HG03025 (cell line): ENCODE data around the gene SLC6A3.

Source experiments
- ATAC-seq: cut with Tn5 transposase; IDR thresholded peaks from one replicate; pipeline ENCODE4 v1.9.1; 2021; ENCODE audit warnings: mild to moderate bottlenecking, moderate library complexity; ENCODE audit not compliant: unreplicated experiment, low FRiP score

Gene SLC6A3

DNA sequence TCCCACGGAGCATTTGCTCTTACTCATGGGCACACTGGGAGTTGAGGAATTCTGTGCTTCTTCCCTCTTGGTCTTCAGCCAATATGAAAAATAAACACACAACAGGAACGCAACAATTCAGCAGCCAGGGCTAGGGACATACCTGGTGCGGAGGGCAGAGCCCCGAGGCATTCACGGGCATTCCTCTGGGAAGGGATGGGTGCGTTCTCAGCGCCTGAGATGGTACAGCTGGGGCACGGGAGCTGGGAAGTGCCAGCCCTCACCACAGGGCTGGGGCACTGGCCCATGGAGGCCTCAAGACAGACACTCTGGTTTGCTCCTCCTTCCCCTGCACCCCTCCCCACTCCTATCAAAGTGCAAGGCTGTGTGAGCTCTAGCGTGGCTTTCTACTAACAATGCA lies 2.1 kb downstream of the SLC6A3 start:
- ATAC-seq = no peak

DNA sequence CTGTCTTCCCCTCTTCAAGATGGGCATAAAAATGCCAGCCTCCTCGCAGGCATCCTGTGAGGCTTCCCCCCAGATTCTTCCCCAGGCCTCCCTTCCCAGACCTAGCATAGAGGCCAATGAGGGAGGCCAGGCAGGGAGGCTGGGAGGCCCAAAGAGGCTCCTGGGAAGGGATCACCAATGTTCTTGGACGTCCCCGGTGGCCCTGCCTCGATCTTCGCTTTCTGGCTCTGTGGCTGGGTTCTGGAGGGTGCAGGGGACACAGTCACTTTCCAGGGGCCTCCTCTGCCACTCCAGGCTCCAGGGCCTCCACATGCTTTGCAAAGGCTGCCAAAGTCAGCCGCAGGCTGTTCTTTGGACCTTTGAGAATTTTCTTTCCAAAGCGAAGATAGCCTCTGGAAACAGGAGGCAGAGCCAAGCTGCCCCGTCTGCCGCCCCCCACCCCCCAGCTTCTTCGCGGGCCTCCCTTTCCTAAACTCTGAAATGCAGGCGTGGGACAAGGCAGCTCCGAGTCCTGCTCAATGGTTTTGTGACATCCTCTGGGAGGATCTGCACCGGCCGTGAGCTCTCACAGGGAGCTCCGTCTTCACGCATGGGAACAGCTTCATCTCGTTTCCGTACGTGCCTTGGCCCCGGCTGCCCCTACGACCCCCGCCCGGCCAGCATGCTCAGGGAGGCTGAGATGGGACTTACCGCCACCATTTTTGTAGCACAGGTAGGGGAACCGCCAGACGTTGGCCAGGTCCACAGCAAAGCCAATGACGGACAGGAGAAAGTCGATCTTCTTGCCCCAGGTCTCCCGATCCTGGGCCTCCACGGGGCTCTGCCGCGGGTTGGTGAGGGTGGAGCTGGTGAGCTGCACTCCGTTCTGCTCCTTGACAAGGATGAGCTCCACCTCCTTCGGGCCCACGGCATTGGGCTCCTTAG lies 2.8 kb downstream of the SLC6A3 start:
- no peak for ATAC-seq

DNA sequence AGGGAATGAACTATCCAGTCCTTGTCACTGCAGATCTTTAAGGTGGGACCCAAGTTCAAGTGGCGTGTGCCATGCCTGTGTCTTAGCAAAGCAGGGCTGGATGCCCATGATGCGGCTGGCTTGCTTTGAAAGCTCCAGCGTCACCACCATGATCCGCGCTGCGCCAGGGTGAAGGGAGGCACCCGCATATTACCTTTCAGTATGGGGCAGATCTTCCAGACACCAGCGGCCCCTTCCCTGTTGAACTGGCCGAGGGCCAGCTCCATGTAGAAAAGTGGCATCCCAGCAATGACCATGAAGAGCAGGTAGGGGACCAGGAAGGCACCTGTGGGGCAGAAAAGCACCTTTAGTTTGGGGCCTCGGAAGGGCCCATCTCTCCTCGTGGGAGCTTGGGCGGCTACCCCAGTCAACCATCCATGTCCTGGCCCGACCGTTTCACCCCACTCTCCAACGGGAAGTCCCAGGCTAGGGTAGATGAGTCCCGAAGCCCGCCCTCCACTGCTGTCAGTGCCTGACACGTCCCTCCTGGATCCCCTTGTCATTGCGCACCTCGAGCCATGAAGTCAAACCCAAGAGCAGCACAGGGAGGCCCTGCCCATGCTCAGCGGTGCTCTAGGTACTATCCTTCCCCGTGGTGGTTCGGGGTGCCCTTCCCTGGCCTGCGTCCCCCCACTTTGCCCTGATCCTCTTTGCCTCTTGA lies 3.9 kb downstream of the SLC6A3 start:
- no peak for ATAC-seq

DNA sequence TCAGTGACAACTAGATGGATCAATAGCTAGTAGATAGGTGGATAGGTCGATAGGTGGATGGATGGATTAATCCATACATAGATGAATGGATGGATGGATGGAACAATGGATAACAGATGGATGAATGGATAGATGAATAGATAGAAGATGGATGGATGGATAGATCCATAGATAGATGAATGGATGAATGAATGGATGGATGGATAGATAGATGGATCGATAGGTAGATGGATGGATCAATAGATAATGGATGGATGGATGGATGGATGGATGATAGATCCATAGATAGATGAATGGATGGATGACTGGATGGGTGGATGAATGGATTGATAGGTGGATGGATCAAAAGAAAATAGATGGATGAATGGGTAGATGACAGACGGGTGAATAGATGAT lies 5.1 kb downstream of the SLC6A3 start:
- no peak for ATAC-seq

DNA sequence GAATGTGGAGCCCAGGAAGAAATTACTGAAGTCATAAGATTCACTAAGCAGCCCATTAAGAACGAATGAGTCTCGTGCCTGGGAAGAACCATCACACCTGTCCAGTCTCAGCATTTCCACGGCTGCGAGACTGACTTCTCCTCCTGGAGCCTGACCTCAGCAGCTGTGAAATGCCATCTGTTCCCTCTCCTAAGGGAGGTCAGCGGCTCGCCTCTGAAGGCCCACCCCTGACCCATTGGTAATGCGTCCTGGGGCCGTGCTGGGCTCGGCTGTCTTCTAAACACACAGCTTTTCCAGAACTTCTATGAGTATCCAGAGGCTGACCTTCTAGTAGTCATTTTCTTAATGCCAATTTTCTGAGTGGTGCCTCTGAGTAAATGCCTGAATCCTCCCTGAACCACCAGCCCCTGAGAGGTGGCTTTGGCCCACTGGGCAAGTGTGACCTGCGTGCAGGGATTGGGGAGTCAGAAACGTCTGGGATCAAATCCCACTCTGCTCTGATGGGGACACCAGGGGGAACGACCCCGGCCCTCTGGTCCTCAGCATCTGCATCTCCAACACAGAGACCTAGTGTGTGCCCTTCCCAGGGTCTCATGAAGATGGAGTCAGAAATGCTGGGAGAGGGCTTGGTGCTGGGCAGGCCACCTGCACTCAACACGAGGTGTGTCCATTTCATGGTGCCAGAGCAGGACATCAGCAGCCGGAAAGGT lies 5.7 kb downstream of the SLC6A3 start:
- no peak for ATAC-seq

DNA sequence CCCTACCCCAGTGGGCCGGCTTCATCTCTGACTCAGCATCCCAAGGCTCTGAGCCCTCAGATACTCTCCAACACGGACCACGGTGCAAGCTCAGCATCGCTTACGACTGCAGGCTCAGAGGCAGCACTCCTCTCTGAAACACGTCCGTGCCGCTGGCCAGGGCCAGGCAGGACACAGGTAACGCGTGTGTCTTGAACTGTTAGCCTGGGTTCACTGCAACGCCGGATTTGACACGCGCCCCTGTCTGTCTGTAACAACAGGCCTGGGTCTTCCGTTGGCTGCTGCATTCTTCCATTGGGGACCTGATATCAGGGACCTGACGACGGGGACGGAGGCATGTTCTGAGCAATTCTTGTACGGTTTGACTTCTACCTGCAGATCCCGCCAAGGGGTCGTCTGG lies 6.4 kb downstream of the SLC6A3 start:
- no peak for ATAC-seq

DNA sequence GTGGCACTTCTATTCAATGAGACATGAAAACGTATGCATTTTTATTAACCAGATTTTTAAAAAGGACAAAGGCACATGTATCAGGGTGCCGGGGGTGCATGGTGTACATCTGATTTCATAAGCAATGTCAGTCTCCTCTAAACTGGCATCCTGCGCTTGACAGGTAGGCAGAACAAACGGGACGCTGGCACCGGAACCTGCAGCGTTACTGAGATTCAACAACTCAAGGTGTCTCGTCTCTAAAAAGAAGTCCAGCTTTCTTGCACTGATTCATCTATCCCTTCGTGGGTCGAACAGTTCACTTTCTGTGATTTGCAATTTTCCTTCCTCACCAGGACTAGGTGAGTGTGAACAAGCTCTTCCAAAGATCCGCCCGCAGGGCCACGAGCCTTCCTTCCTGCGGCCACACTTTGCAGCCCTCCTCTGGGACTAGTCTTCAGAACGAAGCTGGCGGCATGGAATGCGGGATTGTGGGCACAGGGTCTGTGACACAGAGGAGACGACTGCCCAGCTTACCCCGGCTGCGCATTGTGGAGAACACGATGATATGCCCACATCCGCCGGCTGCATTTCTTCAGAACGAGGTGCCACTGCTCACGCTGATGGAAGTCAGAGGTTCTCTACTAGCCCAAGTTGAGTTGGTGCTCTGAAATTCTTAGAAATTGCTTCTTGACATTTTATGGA lies 7.2 kb downstream of the SLC6A3 start:
- ATAC-seq = no peak

DNA sequence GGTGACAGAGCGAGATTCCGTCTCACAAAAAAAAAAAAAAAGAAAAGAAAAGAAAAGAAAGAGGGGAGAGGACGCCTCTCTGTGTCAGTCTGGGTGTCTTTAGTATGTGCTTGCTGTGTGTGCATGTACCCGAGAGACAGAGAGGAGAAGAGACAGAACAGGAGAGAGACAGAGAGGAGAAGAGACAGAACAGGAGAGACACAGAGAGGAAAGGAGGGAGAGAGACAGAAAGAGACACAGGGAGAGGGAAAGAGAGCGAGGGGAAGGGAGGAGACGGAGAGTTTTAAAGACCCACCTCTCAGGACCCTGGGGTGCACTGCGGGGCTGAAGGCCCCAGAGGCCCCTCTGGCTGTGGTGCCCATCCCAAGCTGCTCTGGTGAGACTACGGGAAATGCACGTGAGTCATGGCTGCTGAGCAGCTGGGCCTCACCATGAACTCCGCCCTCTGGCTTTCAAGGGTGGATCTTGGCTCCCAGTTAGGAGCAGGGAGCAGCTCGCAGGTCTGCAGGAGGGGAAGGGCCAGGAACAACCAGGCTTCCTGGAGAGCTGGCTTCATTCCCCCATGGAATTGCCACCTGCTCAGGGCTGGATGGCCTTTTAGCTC lies 7.9 kb downstream of the SLC6A3 start:
- ATAC-seq = no peak

DNA sequence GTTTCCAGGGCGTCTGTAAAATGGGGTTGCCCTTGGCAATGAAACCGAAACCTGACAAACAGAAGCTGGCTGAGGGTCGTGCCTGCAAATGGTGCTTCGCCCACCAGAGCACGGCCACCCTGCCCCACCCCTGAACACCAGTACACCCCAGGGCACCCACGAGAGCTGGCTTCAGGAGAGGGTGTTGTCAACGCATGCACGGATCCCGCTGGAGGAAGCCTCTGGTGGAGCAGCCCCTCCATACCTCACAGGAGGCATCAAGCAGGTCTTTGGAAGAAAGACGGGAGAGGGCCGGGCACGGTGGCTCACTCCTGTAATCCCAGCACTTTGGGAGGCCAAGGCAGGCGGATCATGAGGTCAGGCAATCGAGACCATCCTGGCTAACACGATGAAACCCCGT lies 8.6 kb downstream of the SLC6A3 start:
- ATAC-seq = no peak

DNA sequence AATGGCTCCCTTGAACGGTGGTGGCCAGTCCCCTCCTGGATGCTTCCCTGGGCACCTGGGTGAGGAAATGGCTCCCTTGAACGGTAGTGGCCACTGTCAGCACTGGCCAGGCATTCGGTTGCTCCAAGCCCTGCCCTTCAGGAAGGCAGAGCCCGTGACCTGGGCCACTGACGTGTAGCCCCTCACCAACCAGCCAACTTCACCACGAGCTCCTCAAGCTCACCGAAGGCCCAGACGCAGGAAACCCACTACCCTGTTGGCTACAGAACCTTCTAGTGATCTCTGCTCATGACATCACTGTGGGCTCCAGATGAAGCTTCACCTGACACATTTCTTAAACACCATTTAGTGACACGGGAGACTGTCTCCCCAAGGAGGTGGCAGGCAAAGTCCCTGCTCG lies 9.2 kb downstream of the SLC6A3 start:
- no peak for ATAC-seq

DNA sequence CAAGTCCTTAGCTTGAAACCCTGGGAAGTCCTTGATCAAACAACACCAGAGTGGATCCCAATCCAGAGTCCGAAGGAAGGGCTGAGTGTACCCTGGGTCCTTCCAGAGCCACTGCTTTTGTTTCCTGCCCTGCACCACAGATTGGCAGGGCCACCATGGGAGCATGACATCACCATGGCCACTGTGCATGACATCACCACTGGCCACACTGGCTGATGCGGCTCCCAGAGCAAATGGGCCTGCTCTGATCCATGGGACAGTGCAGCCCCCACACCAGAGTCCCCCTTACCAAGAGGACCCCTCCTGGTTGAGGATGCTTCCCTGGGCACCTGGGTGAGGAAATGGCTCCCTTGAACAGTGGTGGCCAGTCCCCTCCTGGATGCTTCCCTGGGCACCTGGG lies 9.9 kb downstream of the SLC6A3 start:
- ATAC-seq = no peak

DNA sequence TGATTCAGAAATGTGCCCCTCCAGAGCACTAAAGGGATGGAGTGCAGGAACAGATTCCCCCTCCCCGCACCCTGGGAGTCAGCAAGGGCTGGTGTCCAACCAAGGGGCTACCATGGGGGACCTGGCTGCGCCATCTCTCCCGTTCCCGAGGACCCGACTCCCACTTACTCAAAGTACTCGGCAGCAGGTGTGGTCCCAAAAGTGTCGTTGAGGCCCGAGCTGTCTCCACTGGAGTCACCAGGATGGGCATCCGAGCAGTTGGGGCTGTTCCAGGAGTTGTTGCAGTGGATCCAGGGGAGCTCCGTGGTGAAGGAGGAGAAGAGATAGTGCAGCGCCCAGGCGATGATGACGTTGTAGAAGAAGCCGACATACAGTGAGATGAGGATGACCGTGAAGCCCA lies 12.9 kb downstream of the SLC6A3 start:
- no peak for ATAC-seq

DNA sequence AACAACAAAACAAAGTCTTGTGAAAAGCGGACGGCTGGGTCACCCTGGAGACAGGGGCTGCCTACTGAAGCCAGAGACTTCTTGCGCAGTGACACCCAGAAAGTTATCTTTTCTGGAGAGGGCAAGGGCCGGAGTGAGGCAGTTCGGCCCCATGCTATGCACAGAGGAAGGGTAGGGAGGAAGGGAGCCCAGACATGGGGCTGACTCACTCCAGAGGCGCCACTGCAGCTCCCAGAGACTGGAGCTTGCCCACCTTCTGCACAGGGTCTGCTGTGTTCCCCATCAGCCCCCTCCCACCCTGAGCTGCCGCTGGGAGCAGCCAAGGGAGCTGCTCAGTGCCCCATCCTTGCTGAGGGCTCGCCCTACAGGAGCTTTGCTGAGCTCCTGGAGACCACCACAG lies 13.3 kb downstream of the SLC6A3 start:
- ATAC-seq = no peak

DNA sequence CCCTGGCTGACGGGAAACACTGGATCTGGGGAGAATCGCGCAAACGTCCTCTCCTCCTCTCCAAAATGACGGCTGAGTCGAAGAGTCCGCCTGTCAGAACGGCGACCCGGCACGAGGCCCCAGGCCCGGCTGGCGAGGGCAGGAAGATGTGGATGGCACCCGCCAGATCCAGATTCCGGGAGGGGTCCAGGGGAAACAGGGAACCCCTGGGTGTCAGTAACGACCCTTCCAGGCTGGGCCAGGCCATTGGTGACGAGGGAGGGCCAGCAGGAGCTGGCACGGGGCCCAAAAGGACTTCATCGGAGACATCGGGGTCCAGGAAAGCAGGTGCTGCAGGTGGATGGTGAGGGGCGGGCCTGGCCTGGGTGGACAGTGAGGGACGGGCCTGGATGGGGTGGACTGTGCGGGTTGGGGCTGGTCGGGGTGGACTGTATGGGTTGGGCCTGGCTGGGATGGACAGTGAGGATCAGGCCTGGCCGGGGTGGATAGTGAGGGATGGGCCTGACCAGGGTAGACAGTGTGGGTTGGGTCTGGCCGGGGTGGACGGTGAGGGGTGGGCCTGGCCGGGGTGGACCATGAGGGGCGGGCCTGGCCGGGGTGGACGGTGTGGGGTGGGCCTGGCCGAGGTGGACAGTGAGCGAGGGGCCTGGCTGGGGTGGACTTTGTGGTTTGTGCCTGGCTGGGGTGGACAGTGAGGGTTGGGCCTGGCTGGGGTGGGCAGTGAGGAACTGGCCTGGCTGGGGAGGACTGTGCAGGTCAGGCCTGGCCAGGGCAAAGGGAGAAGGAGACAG lies 14.0 kb downstream of the SLC6A3 start:
- ATAC-seq = no peak

DNA sequence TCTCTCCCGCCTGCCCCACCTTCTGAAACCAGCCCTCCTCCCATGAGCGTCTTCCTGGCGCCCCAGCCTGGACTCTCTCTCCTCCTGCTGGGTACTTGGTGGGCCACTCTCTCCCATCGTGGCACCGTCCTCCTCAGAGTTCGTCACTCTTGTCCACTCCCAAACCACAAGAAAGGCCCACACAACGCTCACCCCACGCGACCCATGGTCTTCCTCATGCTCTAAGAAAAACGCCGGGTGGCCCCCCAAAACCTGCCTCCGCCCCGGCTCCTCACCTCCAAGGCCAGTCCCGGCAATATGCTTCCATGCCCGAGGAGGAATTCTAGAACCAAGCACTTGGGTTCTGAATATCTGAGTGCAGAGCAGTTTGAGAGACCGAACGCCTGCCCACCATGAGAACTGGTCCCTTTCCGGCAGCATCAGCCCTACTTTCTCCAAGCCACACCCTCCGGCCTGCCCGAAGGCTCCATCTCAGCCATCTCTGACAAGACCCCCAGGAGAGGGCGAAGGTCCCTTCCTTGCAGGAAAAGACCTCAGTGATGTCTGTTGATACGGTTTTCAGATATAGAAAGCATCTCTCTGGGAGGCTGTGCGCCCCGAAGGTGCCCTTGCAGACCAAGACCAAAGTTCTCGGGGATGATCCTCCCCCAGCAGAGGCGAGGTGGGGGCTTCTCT lies 15.0 kb downstream of the SLC6A3 start:
- ATAC-seq = no peak

DNA sequence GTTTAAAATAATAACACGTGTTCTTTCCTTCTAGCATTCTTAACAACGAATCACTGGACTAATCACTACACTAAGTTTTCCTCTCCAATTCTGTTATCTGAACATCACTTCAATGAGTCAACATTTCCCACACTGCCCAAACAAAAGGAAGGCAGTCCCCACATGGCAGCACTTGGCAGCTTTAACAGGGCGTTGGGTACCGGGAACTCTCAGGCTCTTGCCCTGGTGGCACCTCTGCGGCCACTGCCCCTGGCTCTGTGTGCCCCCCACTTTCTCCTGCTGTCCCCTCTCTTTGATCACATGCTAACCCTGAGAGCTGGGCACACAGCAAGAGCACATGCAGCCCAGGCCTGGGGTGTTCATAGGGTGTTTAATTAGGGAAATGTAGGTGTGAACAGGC lies 15.7 kb downstream of the SLC6A3 start:
- ATAC-seq = no peak

DNA sequence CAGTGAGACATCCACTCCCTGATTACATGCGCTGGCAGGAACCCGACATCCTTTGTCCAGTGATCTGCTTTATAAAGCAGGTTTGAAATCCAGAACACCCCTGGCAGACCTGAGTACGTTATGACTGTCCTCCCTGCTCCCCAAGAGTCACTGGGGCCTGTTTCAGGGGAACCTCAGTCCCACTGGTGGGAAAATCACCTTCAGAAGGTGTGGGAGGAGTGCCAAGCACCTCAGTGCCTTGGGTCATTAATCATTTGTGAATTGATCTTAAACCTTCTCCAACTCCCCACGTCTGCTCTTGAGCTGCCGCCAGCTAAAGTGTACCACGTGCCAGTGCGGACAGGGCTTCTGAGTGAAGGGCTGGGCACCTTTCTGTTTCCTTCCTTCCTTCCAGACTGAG lies 16.2 kb downstream of the SLC6A3 start:
- ATAC-seq = no peak

DNA sequence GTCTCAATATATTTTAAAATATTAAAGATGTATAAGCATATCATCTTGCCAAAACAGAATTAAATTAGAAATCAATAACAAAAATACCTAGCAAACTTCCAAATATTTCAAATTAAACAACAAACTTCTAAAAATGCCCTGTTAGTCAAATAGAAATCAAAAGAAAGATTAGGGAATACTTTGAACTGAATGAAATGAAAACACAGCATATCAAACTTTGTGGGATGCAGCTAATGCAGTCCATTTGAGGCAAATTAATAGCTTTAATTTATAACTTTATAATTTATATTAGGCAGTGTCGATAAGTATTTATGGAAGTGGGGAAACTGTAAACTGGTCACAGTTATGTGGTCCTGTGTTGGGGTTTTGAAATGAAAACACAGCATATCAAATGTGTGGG lies 17.1 kb downstream of the SLC6A3 start:
- ATAC-seq = no peak

DNA sequence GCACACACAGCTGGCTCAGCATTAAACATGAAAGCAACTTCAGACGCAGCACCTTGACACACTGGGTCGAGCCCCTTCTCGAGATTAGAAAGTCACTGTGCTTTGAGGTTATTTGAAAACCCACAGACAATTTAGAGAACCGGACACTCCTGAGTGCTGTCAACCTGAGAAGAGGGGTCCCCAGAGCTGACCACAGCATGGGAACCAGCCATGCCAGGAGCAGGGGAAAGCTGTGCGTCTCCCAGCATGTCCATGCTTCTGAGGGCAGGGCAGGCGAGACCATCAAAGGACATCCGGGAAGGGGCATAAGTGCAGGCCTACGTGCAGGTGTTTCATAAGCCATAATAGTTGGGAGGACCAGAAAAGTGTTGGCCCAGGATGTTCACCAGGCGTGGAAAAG lies 20.5 kb downstream of the SLC6A3 start:
- no peak for ATAC-seq
